ENCODE measurements around the gene LIFR. TPM values are rescaled to one million over a fixed set of nuclear protein-coding genes. Genes with fewer than 3 reads are reported as not detected.

Gene LIFR
- total and polyA plus RNA-seq, 12 donors, result 6.0 to 58.8 (median 41.8) TPM

DNA sequence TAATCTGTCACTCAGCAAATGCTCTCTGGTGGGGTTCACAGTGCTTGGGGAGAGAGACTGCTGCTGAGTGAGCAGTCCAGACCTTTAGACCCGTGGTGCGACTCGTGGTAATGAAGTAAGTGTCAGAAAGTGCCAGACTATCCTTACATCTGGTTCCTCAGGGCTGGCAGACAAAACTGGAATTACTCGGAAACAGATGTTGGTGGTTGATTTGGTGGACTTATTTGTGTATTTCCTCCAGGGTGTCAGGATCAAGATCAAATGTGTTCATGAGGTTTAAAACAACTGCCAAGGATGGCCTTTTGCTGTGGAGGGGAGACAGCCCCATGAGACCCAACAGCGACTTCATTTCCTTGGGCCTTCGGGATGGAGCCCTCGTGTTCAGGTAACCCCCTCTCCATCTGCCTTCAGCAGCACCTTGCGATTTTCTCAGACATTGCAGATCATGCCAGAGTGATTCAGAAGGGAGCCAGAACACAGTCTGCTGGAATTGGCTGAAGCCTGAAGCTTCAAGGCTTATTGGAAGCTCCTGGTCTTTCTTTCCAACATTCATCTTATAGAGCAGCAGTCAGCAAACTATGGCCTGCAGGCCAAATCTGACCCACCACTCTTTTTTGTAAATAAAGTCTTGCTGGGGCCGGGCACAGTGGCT, 105.2 kb downstream of the LIFR start:
- WGBS, 2 donors, result 67 to 78% methylated on average over 9 of the region's 9 CpGs

DNA sequence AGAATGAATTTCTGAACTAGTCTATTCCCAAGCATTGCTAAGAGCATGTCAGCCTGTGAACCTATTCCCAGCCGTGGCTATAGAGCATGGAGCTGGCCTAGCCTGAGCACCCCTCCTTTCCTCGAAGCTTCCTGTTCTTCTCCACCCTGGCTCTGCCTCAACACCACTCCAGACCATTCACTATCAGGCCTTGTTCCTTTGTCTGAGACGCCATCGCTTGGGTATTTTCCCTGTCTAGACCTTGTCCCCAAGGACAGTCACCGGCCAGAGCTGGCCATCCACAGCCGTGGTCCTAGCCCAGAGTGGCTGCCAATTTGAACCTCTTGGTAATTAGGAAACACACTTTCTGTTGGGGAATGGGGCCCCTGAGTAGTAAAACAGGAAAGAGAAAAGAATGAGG, 105.8 kb downstream of the LIFR start:
- intact Hi-C loops (cut with DNase I), result no loop called here
- WGBS, 2 donors, result 56 to 69% methylated on average over 6 of the region's 6 CpGs
- no peak overlapping the region for H3K4me3 ChIP-seq
- ATAC-seq (peak in 6 of 8 donors; percentile 6 to 39 (median 24)), DNase-seq (no peak)
- no peak for TF ChIP-seq CTCF (IDR thresholded peaks at IDR 0.05)
- peaks cover 0 to 86% (median 0%) of the 10 kb centered on the region in 7 donors for H3K27me3 ChIP-seq
- no peaks in the 10 kb centered on the region for H3K36me3 ChIP-seq
- no peaks in the 10 kb centered on the region for H3K9me3 ChIP-seq
- peaks cover 0 to 41% (median 15%) of the 10 kb centered on the region in 9 donors for H3K4me1 ChIP-seq
- peak overlapping the region in 2 of 10 donors; percentile 16 to 33 for H3K27ac ChIP-seq

More for the DNA sequence above, 105.2 kb downstream of the LIFR start:
- Histone ChIP-seq H3K4me1 (peaks cover 0 to 37% (median 15%) of the 10 kb centered on the region in 9 donors), H3K27me3 (peaks cover 0 to 86% (median 0%) of the 10 kb centered on the region in 7 donors), H3K36me3 (no peaks in the 10 kb centered on the region), H3K9me3 (no peaks in the 10 kb centered on the region), H3K27ac (peak overlapping the region in 2 of 10 donors; percentile 16 to 33), H3K4me3 (no peak overlapping the region)
- DNase-seq (no peak), ATAC-seq (peak in 6 of 8 donors; percentile 12 to 43 (median 20))
- intact Hi-C loops (cut with DNase I), result no loop called here
- TF ChIP-seq CTCF (IDR thresholded peaks at IDR 0.05), result no peak

GRCh38 chr5:38448568-38449350, 107.7 kb downstream of the LIFR start:
- TF ChIP-seq CTCF (IDR thresholded peaks at IDR 0.05), result no peak
- peaks cover 0 to 85% (median 0%) of the 10 kb centered on the region in 7 donors for H3K27me3 ChIP-seq
- DNase-seq (no peak), ATAC-seq (peak in 2 of 8 donors; percentile 13 to 29)
- no peaks in the 10 kb centered on the region for H3K9me3 ChIP-seq
- intact Hi-C loops (cut with DNase I), result loop anchor here in 5 of 10 donors (10.0 kb wide), 4 partner anchors 96 to 476 kb away; no protein-coding TSS in a partner anchor
- 78 to 83% methylated on average over 9 of the region's 9 CpGs for WGBS, 2 donors
- H3K4me1 ChIP-seq, result peaks cover 0 to 48% (median 15%) of the 10 kb centered on the region in 9 donors
- H3K36me3 ChIP-seq, result no peaks in the 10 kb centered on the region
- H3K27ac ChIP-seq, result peak overlapping the region in 2 of 10 donors; percentile 27 to 32
- no peak overlapping the region for H3K4me3 ChIP-seq

DNA sequence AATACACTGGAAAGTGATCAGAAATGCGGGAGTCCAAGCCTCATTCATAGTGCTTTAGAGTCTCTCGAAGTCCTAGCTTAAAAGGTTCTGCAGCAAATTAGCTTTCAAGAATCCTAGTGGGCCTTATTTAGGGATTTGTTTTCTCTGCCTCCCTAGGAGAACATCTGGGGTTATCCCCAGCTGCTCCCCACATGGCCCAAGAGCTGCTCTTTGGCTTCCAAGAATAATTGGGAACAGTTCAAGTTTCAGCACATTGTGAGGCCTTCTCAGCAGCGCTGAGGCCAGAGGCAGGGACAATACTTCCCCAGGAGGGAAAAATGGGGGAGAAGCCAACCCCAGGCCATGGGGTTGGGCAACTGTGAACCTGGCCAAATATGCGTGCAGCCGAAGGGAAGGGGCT, 108.7 kb downstream of the LIFR start:
- no peak overlapping the region for H3K4me3 ChIP-seq
- intact Hi-C loops (cut with DNase I), result loop anchor here in 5 of 10 donors (10.0 kb wide), 4 partner anchors 97 to 477 kb away; no protein-coding TSS in a partner anchor

More for the DNA sequence above, 108.7 kb downstream of the LIFR start:
- H3K9me3 ChIP-seq, result no peaks in the 10 kb centered on the region
- H3K27ac ChIP-seq, result peak overlapping the region in 2 of 10 donors; percentile 10 to 32
- H3K36me3 ChIP-seq, result no peaks in the 10 kb centered on the region
- peaks cover 0 to 48% (median 15%) of the 10 kb centered on the region in 9 donors for H3K4me1 ChIP-seq
- no peak for DNase-seq
- H3K27me3 ChIP-seq, result peaks cover 0 to 89% (median 0%) of the 10 kb centered on the region in 7 donors
- whole genome bisulfite sequencing, 2 donors, result 52 to 71% methylated on average over 5 of the region's 5 CpGs
- TF ChIP-seq CTCF (IDR thresholded peaks at IDR 0.05), result no peak
- ATAC-seq, result peak in 7 of 8 donors; percentile 58 to 79 (median 66)
